K562 (cell line): Measurements from ENCODE around the gene PANX1. TPM values are rescaled to one million over a fixed set of nuclear protein-coding genes. Genes with fewer than 3 reads are reported as not detected.

ENCODE experiments used
- ATAC-seq: fragments of 200-7000 bp; cut with Tn5 transposase; 3 replicates; pipeline ENCODE4 v1.9.1; 2020; ENCODE audit warnings: moderate library complexity
- BruUV-seq: library from RNA; stranded (reverse); fragments of 400-500 nt; replicated peaks from 2 replicates; lab custom pipeline; 2021; lab: Mats Ljungman, UMichigan
- CTCF ChIA-PET: fragments of 300-600 bp; formaldehyde crosslinking; extraction: SDS; loops from one replicate; lab custom pipeline; 2021; ENCODE audit warnings: low intra/inter-chr PET ratio; lab: Yijun Ruan, JAX
- POLR2A ChIA-PET: fragments of 300-600, 350-650 bp; sonication (Branson Sonifier 250); formaldehyde crosslinking; extraction: SDS; loops from one replicate; lab custom pipeline; 2021; ENCODE audit warnings: antibody characterized with exemption, inconsistent platforms; lab: Yijun Ruan, JAX
- DNase-seq, 4 experiments: peaks; one replicate each; pipeline versions ENCODE4 v3.0.0 to v3.0.0-alpha.2; 2011 to 2018; ENCODE audit warnings: low spot score in 3 of 4, mixed read lengths in 3 of 4; ENCODE audit errors: extremely low read depth in 1 of 4
- FAIRE-seq: peaks from 2 replicates; lab custom pipeline; 2011; peaks lifted over from hg19 to GRCh38; lab: Jason Lieb, UNC
- H2AFZ ChIP-seq: 2 replicates; pipeline ENCODE4 v1.6.0; 2011; ENCODE audit warnings: low read depth, low read length, control low read depth, inconsistent platforms
- H3K27ac ChIP-seq: fragments of 200-600 bp; 3 replicates; pipeline ENCODE4 v1.8.0; 2011; ENCODE audit warnings: low read depth, mild to moderate bottlenecking, control low read depth, inconsistent platforms, low read length, moderate library complexity, mixed read lengths; ENCODE audit errors: extremely low read depth
- H3K27me3 ChIP-seq, 2 experiments: fragments of 300-600 bp in 1 of 2; 2 replicates in 1 of 2; 3 replicates in 1 of 2; pipeline versions ENCODE4 v1.6.0 to v1.8.0; 2011; ENCODE audit warnings: inconsistent platforms in 2 of 2, low read length in 2 of 2, mild to moderate bottlenecking in 1 of 2, mixed read lengths in 1 of 2, moderate library complexity in 1 of 2; ENCODE audit not compliant: control insufficient read depth in 2 of 2, insufficient read depth in 2 of 2
- H3K36me3 ChIP-seq: fragments of 300-600 bp; 3 replicates; pipeline ENCODE4 v1.8.0; 2011; ENCODE audit warnings: mild to moderate bottlenecking, low read length, inconsistent platforms; ENCODE audit not compliant: control insufficient read depth, insufficient read depth
- H3K4me1 ChIP-seq, 2 experiments: fragments of 200-600 bp in 1 of 2; replicated peaks in 1 of 2; 2 replicates in 1 of 2; 3 replicates in 1 of 2; pipeline versions ENCODE4 v1.5.1 to v1.8.0; 2011; ENCODE audit warnings: inconsistent platforms in 2 of 2, low read length in 2 of 2, mild to moderate bottlenecking in 1 of 2, mixed read lengths in 1 of 2, moderate library complexity in 1 of 2; ENCODE audit not compliant: control insufficient read depth in 2 of 2, insufficient read depth in 2 of 2
- H3K4me2 ChIP-seq: 2 replicates; pipeline ENCODE4 v1.6.1; 2011; ENCODE audit warnings: low read length, control low read depth, inconsistent platforms, mixed read lengths; ENCODE audit not compliant: insufficient read depth
- H3K4me3 ChIP-seq: fragments of 200-600 bp; sonication (generic), shearing (Covaris generic); 2 replicates; pipeline ENCODE4 v1.5.1; 2016; ENCODE audit warnings: control low read depth, inconsistent platforms
- H3K79me2 ChIP-seq: fragments of 200-600 bp; 3 replicates; pipeline ENCODE4 v1.8.0; 2011; ENCODE audit warnings: low read length, inconsistent platforms; ENCODE audit not compliant: control insufficient read depth, insufficient read depth
- H3K9ac ChIP-seq, 2 experiments: 2 replicates each; pipeline versions ENCODE4 v1.6.0 to v1.6.1; 2011; ENCODE audit warnings: low read depth in 2 of 2, low read length in 2 of 2, control low read depth in 1 of 2, inconsistent platforms in 1 of 2, mild to moderate bottlenecking in 1 of 2, mixed read lengths in 1 of 2; ENCODE audit not compliant: insufficient read depth in 1 of 2
- H3K9me1 ChIP-seq: one replicate; pipeline ENCODE4 v1.6.0; 2011; ENCODE audit warnings: inconsistent platforms, mild to moderate bottlenecking, low read length, moderate library complexity; ENCODE audit not compliant: control insufficient read depth, insufficient read depth
- H3K9me3 ChIP-seq: replicated peaks from 2 replicates; pipeline ENCODE4 v1.5.1; 2011; ENCODE audit warnings: low read depth, low read length, inconsistent platforms; ENCODE audit not compliant: control insufficient read depth, insufficient read depth
- H4K20me1 ChIP-seq: replicated peaks from 2 replicates; pipeline ENCODE4 v1.6.1; 2011; ENCODE audit warnings: low read length, inconsistent platforms, mixed read lengths; ENCODE audit not compliant: control insufficient read depth, insufficient read depth
- ATF7 ChIP-seq: fragments of 450-650 bp; IDR thresholded peaks from 2 replicates; pipeline ENCODE4 v1.7.1; 2014; ENCODE audit warnings: mild to moderate bottlenecking, moderate library complexity
- BACH1 ChIP-seq: fragments of 200-800 bp; sonication (Bioruptor generic); IDR thresholded peaks from 2 replicates; pipeline ENCODE4 v1.6.1; 2016; ENCODE audit warnings: missing genetic modification characterization, missing compliant biosample characterization
- GABPA ChIP-seq: fragments of 200-800 bp; sonication (Bioruptor generic); conservative IDR thresholded peaks from 2 replicates; pipeline ENCODE4 v1.6.1; 2016; ENCODE audit warnings: low read depth, missing genetic modification characterization, missing compliant biosample characterization
- HNRNPUL1 ChIP-seq: fragments of 200-400 bp; formaldehyde crosslinking; IDR thresholded peaks from 2 replicates; pipeline ENCODE4 v1.6.1; 2017; ENCODE audit warnings: low read length
- JUND ChIP-seq, 2 experiments: IDR thresholded peaks; 2 replicates in 1 of 2; 3 replicates in 1 of 2; pipeline ENCODE4 v1.6.1; 2011; ENCODE audit warnings: borderline replicate concordance in 2 of 2, low read depth in 2 of 2, low read length in 2 of 2, improper control_type of control experiment in 1 of 2, missing biosample characterization in 1 of 2, missing genetic modification characterization in 1 of 2, missing genetic modification reagents in 1 of 2
- KLF16 ChIP-seq: IDR thresholded peaks from 2 replicates; pipeline ENCODE4 v1.6.1; 2016; ENCODE audit warnings: antibody characterized with exemption
- MBD2 ChIP-seq: sonication (generic); IDR thresholded peaks from 2 replicates; pipeline ENCODE4 v1.6.1; 2016; ENCODE audit warnings: low read depth, borderline replicate concordance
- MIER1 ChIP-seq: fragments of 450-650 bp; IDR thresholded peaks from 2 replicates; pipeline ENCODE4 v1.6.1; 2016; ENCODE audit warnings: antibody characterized with exemption, mild to moderate bottlenecking, low read depth
- MYBL2 ChIP-seq, 2 experiments: fragments of 450-650 bp in 1 of 2; sonication (generic) in 1 of 2; formaldehyde crosslinking in 1 of 2; IDR thresholded peaks; 2 replicates each; pipeline versions ENCODE4 v1.6.1 to v1.8.1; 2017 to 2022; ENCODE audit warnings: borderline replicate concordance in 1 of 2, inconsistent platforms in 1 of 2, low read depth in 1 of 2, mild to moderate bottlenecking in 1 of 2, missing genetic modification reagents in 1 of 2, moderate library complexity in 1 of 2
- NR3C1 ChIP-seq: sonication (generic); formaldehyde crosslinking; IDR thresholded peaks from 2 replicates; pipeline ENCODE4 v1.8.1; 2022; ENCODE audit warnings: missing genetic modification reagents
- PHF20 ChIP-seq: fragments of 450-650 bp; IDR thresholded peaks from 2 replicates; pipeline ENCODE4 v1.6.1; 2018; ENCODE audit not compliant: partially characterized antibody
- PTRF ChIP-seq: fragments of 450-650 bp; IDR thresholded peaks from 2 replicates; pipeline ENCODE4 v1.6.1; 2016; ENCODE audit warnings: mild to moderate bottlenecking, missing genetic modification characterization, missing compliant biosample characterization
- RBM15 ChIP-seq: fragments of 200-400 bp; formaldehyde crosslinking; IDR thresholded peaks from 2 replicates; pipeline ENCODE4 v1.6.1; 2018; ENCODE audit warnings: mild to moderate bottlenecking, low read length, moderate library complexity; ENCODE audit not compliant: insufficient read depth
- SREBF2 ChIP-seq: sonication (generic); formaldehyde crosslinking; IDR thresholded peaks from 2 replicates; pipeline ENCODE4 v1.4.0; 2020; ENCODE audit warnings: mild to moderate bottlenecking, missing genetic modification reagents
- TCF7L2 ChIP-seq: fragments of 150-350 bp; IDR thresholded peaks from 2 replicates; pipeline ENCODE4 v1.6.1; 2016; ENCODE audit warnings: low read depth, mild to moderate bottlenecking, low read length, moderate library complexity
- ZBTB7A ChIP-seq: IDR thresholded peaks from 2 replicates; pipeline ENCODE4 v1.6.1; 2011; ENCODE audit warnings: low read depth, mild to moderate bottlenecking, low read length, moderate library complexity, borderline replicate concordance; ENCODE audit not compliant: control insufficient read depth
- ZNF589 ChIP-seq: fragments of 200-800 bp; sonication (Bioruptor generic); IDR thresholded peaks from 2 replicates; pipeline ENCODE4 v1.6.1; 2016; ENCODE audit warnings: low read depth, missing genetic modification characterization, missing compliant biosample characterization
- WGBS: fragments of 100-300 bp; shearing (Covaris generic); methylation state at CpG from one replicate; pipeline ENCODE4 v1.1.6; 2016; ENCODE audit warnings: low coverage, mixed read lengths; ENCODE audit not compliant: insufficient coverage; ENCODE audit errors: missing lambda C conversion rate; 5-methylcytosine and 5-hydroxymethylcytosine counted together
- in situ Hi-C: fragments of 300-500 bp; cut with MboI; formaldehyde crosslinking; loops from 4 replicates; pipeline ENCODE4 v1.15.0; 2018; ENCODE audit warnings: inconsistent platforms, mixed read lengths
- intact Hi-C: fragments of 100-400 bp; cut with micrococcal nuclease; formaldehyde crosslinking; loops from 2 replicates; pipeline ENCODE4 v1.14.2; 2022
- polyA plus RNA-seq, 8 experiments: library from polyadenylated mRNA; depleted of rRNA in 4 of 8; stranded (reverse) in 5 of 8; unstranded in 3 of 8; fragments of >200 nt; fragmentation: Nextera tagmentation in 2 of 8; fragmentation: Illumina TruSeq in 1 of 8; extraction: Ambion mirVana in 2 of 8; extraction: Trizol in 1 of 8; gene quantifications; 2 replicates each; pipeline versions ENCODE4 v1.2.1 to v1.2.3, GENCODE V29; 2011 to 2014; ENCODE audit warnings: inconsistent platforms in 1 of 8, missing spikeins in 1 of 8
- total RNA-seq, 7 experiments: library from RNA; depleted of rRNA in 6 of 7; stranded (reverse); fragments of >200 nt in 6 of 7; fragmentation: Illumina TruSeq in 2 of 7; extraction: Trizol in 2 of 7; gene quantifications; 2 replicates each; pipeline versions ENCODE4 v1.2.1 to v1.2.3, GENCODE V29; 2011 to 2021; ENCODE audit warnings: low replicate concordance in 1 of 7

Gene PANX1
- total and polyA plus RNA-seq, 9 of the 15 experiments (the other 6 are each of a cell fraction or from before 2014, with no cell fraction given) = 1.9 to 14.8 (median 10.1) TPM

- Histone ChIP-seq H3K4me2 (no peak overlapping the region), H3K9me3 (no peaks in the 10 kb centered on the region), H3K4me1 (peaks cover 14 to 44% of the 10 kb centered on the region in 2 experiments), H3K79me2 (peaks cover 58% of the 10 kb centered on the region), H2AFZ (no peak overlapping the region), H3K27ac (no peak overlapping the region), H4K20me1 (peaks cover 14% of the 10 kb centered on the region), H3K4me3 (no peak overlapping the region), H3K9ac (no peak overlapping the region), H3K27me3 (no peaks in the 10 kb centered on the region), H3K9me1 (peaks cover 3% of the 10 kb centered on the region), H3K36me3 (no peaks in the 10 kb centered on the region; the same call in 2 of the 3 replicates)
- in situ Hi-C loops = no loop called here
- CTCF ChIA-PET = no interaction called here
- intact Hi-C loops = no loop called here
- no TSS peak for BruUV-seq
- 37% methylated on average over 3 of the region's 3 CpGs for WGBS
- FAIRE-seq = no peak
- TF ChIP-seq PTRF (no peak), PHF20 (no peak), KLF16 (no peak), GABPA (no peak)
- POLR2A ChIA-PET = interaction anchor here (0.5 to 1.8 kb wide), 4 partner anchors 14 to 45 kb away, joined by 3 to 7 read pairs (median 3); no protein-coding TSS in a partner anchor
- DNase-seq = no peak
- ATAC-seq = no peak
Observed at GRCh38 chr11:94149431-94150017, 20.9 kb downstream of the PANX1 start.

DNA sequence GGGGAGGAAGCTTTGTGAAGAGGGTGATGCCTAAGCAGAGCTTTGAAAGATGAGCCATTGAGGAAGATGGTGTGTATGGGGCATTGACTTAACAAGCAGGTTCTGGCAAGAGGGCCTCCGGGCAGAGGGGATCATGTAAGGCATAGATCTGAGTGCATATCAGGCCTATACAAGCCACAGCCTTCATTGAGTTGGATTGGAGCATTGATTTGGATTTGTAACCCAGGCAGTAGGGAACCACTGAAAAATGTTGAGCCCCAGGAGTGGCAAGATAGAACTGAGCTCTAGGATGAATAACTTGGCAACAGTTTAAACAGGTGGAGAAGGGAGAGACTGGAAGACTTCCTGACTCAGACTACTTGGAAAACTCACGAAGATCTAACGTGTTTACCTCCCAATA lies 21.4 kb downstream of the PANX1 start:
- 39% methylated on average over 3 of the region's 3 CpGs for WGBS
- POLR2A ChIA-PET = interaction anchor here (1.4 to 1.8 kb wide), 2 partner anchors 14 to 16 kb away, joined by 3 to 7 read pairs; no protein-coding TSS in a partner anchor
- peaks cover 14 to 44% of the 10 kb centered on the region in 2 experiments for H3K4me1 ChIP-seq
- peaks cover 14% of the 10 kb centered on the region for H4K20me1 ChIP-seq
- no peak overlapping the region for H3K4me3 ChIP-seq
- no TSS peak for BruUV-seq
- CTCF ChIA-PET = no interaction called here
- no peak for FAIRE-seq
- no peak for DNase-seq
- in situ Hi-C loops (no loop called here), intact Hi-C loops (no loop called here)
- no peak for ATAC-seq
- peaks cover 53% of the 10 kb centered on the region for H3K79me2 ChIP-seq
- no peak overlapping the region for H3K4me2 ChIP-seq
- no peak overlapping the region for H3K27ac ChIP-seq
- H3K9me3 ChIP-seq = no peaks in the 10 kb centered on the region
- no peaks in the 10 kb centered on the region for H3K27me3 ChIP-seq
- H3K9me1 ChIP-seq = peaks cover 3% of the 10 kb centered on the region
- no peak overlapping the region for H3K9ac ChIP-seq
- H2AFZ ChIP-seq = no peak overlapping the region
- no peaks in the 10 kb centered on the region; the same call in 2 of the 3 replicates for H3K36me3 ChIP-seq
- TF ChIP-seq BACH1 (tag) (no peak), ATF7 (no peak), SREBF2 (CRISPR knock-in tag) (no peak), NR3C1 (no peak), HNRNPUL1 (no peak), MIER1 (no peak), MBD2 (no peak), ZBTB7A (no peak), MYBL2 (IDR thresholded peaks at IDR 0.05; ENCODE audit: low read depth) (no peak), MYBL2 (CRISPR knock-in tag; IDR thresholded peaks at IDR 0.05; ENCODE audit: borderline replicate concordance) (no peak), ZNF589 (CRISPR knock-in tag) (no peak), JUND (IDR thresholded peaks at IDR 0.05; ENCODE audit: borderline replicate concordance, low read depth, low read length) (no peak), JUND (tag; IDR thresholded peaks at IDR 0.05; ENCODE audit: borderline replicate concordance, low read depth, low read length) (no peak), RBM15 (no peak), TCF7L2 (no peak)
